ENCODE results near the gene C16orf95. TPM values are rescaled to one million over a fixed set of nuclear protein-coding genes. Genes with fewer than 3 reads are reported as not detected.

C16orf95 gene
- polyA plus RNA-seq, 1 donor, result 1.8 TPM

- no peak for DNase-seq
Observed at GRCh38 chr16:87314990-87315420, 2.2 kb downstream of the C16orf95 start.

GRCh38 chr16:87312008-87312407, 5.2 kb downstream of the C16orf95 start:
- no peak for DNase-seq

GRCh38 chr16:87311387-87311786, 5.8 kb downstream of the C16orf95 start:
- DNase-seq, result no peak

GRCh38 chr16:87310610-87311009, 6.6 kb downstream of the C16orf95 start:
- no peak for DNase-seq

- DNase-seq, result no peak
Observed at GRCh38 chr16:87309620-87310525, 7.3 kb downstream of the C16orf95 start.

GRCh38 chr16:87308826-87309225, 8.4 kb downstream of the C16orf95 start:
- DNase-seq, result no peak

GRCh38 chr16:87306516-87306915, 10.7 kb downstream of the C16orf95 start:
- no peak for DNase-seq

GRCh38 chr16:87305505-87306391, 11.4 kb downstream of the C16orf95 start:
- DNase-seq, result no peak

GRCh38 chr16:87304951-87305350, 12.2 kb downstream of the C16orf95 start:
- no peak for DNase-seq

- DNase-seq, result no peak
Observed at GRCh38 chr16:87303962-87304521, 13.2 kb downstream of the C16orf95 start.

- DNase-seq, result no peak
Observed at GRCh38 chr16:87303431-87303930, 13.7 kb downstream of the C16orf95 start.

- DNase-seq, result no peak
Observed at GRCh38 chr16:87298857-87299465, 18.2 kb downstream of the C16orf95 start.

GRCh38 chr16:87297918-87298631, 19.1 kb downstream of the C16orf95 start:
- DNase-seq, result no peak

GRCh38 chr16:87297407-87297806, 19.8 kb downstream of the C16orf95 start:
- DNase-seq, result no peak

- DNase-seq, result no peak
Observed at GRCh38 chr16:87295661-87296531, 21.3 kb downstream of the C16orf95 start.

- no peak for DNase-seq
Observed at GRCh38 chr16:87295259-87295658, 21.9 kb downstream of the C16orf95 start.

- no peak for DNase-seq
Observed at GRCh38 chr16:87293990-87294389, 23.2 kb downstream of the C16orf95 start.

- DNase-seq, result no peak
Observed at GRCh38 chr16:87291944-87292343, 25.2 kb downstream of the C16orf95 start.

GRCh38 chr16:87288753-87289362, 28.3 kb downstream of the C16orf95 start:
- peak; percentile 51 for DNase-seq
